ENCODE data around the gene B3GNT5.

The B3GNT5 gene

GRCh38 chr3:183275418-183275817 is 22.4 kb downstream of the B3GNT5 start:
- Histone ChIP-seq H3K36me3 (ENCODE audit: control insufficient read depth, low read length) (no peaks in the 10 kb centered on the region), H3K4me1 (ENCODE audit: control insufficient read depth, low read length) (peaks cover 22% of the 10 kb centered on the region), H3K9me3 (ENCODE audit: control insufficient read depth, insufficient read depth, low read length) (no peaks in the 10 kb centered on the region), H3F3A (ENCODE audit: control insufficient read depth, insufficient read depth) (peaks cover 9% of the 10 kb centered on the region), H3K27me3 (ENCODE audit: control insufficient read depth, low read length) (no peaks in the 10 kb centered on the region), H3K79me2 (ENCODE audit: control insufficient read depth, low read length) (no peaks in the 10 kb centered on the region), H3K4me2 (ENCODE audit: low read length) (peak overlapping the region; percentile 52), H3K4me3 (ENCODE audit: low read length) (peak overlapping the region; percentile 32; the same call in 1 of the 2 replicates), H4K20me1 (ENCODE audit: control insufficient read depth, insufficient read depth, low read depth, low read length) (no peaks in the 10 kb centered on the region), H3K27ac (ENCODE audit: low read depth, low read length) (peak overlapping the region; percentile 24; the same call in 1 of the 2 replicates), H3K9me2 (replicated peaks; ENCODE audit: control insufficient read depth, low read length) (no peaks in the 10 kb centered on the region)
- no peak for TF ChIP-seq EZH2phosphoT487 (IDR thresholded peaks at IDR 0.05; ENCODE audit: borderline replicate concordance, low read length)
- TF ChIP-seq, protein P1, sequence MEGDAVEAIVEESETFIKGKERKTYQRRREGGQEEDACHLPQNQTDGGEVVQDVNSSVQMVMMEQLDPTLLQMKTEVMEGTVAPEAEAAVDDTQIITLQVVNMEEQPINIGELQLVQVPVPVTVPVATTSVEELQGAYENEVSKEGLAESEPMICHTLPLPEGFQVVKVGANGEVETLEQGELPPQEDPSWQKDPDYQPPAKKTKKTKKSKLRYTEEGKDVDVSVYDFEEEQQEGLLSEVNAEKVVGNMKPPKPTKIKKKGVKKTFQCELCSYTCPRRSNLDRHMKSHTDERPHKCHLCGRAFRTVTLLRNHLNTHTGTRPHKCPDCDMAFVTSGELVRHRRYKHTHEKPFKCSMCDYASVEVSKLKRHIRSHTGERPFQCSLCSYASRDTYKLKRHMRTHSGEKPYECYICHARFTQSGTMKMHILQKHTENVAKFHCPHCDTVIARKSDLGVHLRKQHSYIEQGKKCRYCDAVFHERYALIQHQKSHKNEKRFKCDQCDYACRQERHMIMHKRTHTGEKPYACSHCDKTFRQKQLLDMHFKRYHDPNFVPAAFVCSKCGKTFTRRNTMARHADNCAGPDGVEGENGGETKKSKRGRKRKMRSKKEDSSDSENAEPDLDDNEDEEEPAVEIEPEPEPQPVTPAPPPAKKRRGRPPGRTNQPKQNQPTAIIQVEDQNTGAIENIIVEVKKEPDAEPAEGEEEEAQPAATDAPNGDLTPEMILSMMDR (IDR thresholded peaks at IDR 0.05; ENCODE audit: low read depth, low read length, poor library complexity, severe bottlenecking), result no peak

GRCh38 chr3:183275937-183276336 is 22.9 kb downstream of the B3GNT5 start:
- Histone ChIP-seq H3K79me2 (ENCODE audit: control insufficient read depth, low read length) (no peaks in the 10 kb centered on the region), H3K36me3 (ENCODE audit: control insufficient read depth, low read length) (no peaks in the 10 kb centered on the region), H3K27me3 (ENCODE audit: control insufficient read depth, low read length) (no peaks in the 10 kb centered on the region), H3F3A (ENCODE audit: control insufficient read depth, insufficient read depth) (peaks cover 9% of the 10 kb centered on the region), H3K9me2 (replicated peaks; ENCODE audit: control insufficient read depth, low read length) (no peaks in the 10 kb centered on the region), H3K9me3 (ENCODE audit: control insufficient read depth, insufficient read depth, low read length) (no peaks in the 10 kb centered on the region), H4K20me1 (ENCODE audit: control insufficient read depth, insufficient read depth, low read depth, low read length) (no peaks in the 10 kb centered on the region), H3K4me1 (ENCODE audit: control insufficient read depth, low read length) (peaks cover 22% of the 10 kb centered on the region), H3K4me2 (ENCODE audit: low read length) (peak overlapping the region; percentile 52), H3K4me3 (ENCODE audit: low read length) (no peak overlapping the region), H3K27ac (ENCODE audit: low read depth, low read length) (no peak overlapping the region)
- TF ChIP-seq, protein P1 (IDR thresholded peaks at IDR 0.05; ENCODE audit: low read depth, low read length, poor library complexity, severe bottlenecking), result no peak
- no peak for TF ChIP-seq EZH2phosphoT487 (IDR thresholded peaks at IDR 0.05; ENCODE audit: borderline replicate concordance, low read length)

GRCh38 chr3:183277260-183277659 is 24.2 kb downstream of the B3GNT5 start:
- no peaks in the 10 kb centered on the region for H3K9me2 ChIP-seq (replicated peaks; ENCODE audit: control insufficient read depth, low read length)
- H3K79me2 ChIP-seq (ENCODE audit: control insufficient read depth, low read length), result no peaks in the 10 kb centered on the region
- no peak overlapping the region for H3K4me3 ChIP-seq (ENCODE audit: low read length)
- peaks cover 9% of the 10 kb centered on the region for H3F3A ChIP-seq (ENCODE audit: control insufficient read depth, insufficient read depth)
- no peak overlapping the region for H3K27ac ChIP-seq (ENCODE audit: low read depth, low read length)
- H3K36me3 ChIP-seq (ENCODE audit: control insufficient read depth, low read length), result no peaks in the 10 kb centered on the region
- no peaks in the 10 kb centered on the region for H3K27me3 ChIP-seq (ENCODE audit: control insufficient read depth, low read length)
- TF ChIP-seq EZH2phosphoT487 (IDR thresholded peaks at IDR 0.05; ENCODE audit: borderline replicate concordance, low read length), result no peak
- TF ChIP-seq, protein P1 (IDR thresholded peaks at IDR 0.05; ENCODE audit: low read depth, low read length, poor library complexity, severe bottlenecking), result no peak
- no peaks in the 10 kb centered on the region for H4K20me1 ChIP-seq (ENCODE audit: control insufficient read depth, insufficient read depth, low read depth, low read length)
- no peaks in the 10 kb centered on the region for H3K9me3 ChIP-seq (ENCODE audit: control insufficient read depth, insufficient read depth, low read length)
- peaks cover 22% of the 10 kb centered on the region for H3K4me1 ChIP-seq (ENCODE audit: control insufficient read depth, low read length)
- H3K4me2 ChIP-seq (ENCODE audit: low read length), result no peak overlapping the region
